K562 (cell line): ENCODE data around the gene HIPK1. TPM values are rescaled to one million over a fixed set of nuclear protein-coding genes. Genes with fewer than 3 reads are reported as not detected.

Source experiments
- DNMT1 ChIP-seq: fragments of 450-650 bp; IDR thresholded peaks from 2 replicates; pipeline ENCODE4 v1.6.1; 2016; ENCODE audit warnings: antibody characterized with exemption, mild to moderate bottlenecking
- GABPB1 ChIP-seq: sonication (generic); formaldehyde crosslinking; IDR thresholded peaks from 2 replicates; pipeline ENCODE4 v1.8.0; 2022; ENCODE audit warnings: mild to moderate bottlenecking, missing genetic modification reagents
- HDAC6 ChIP-seq: IDR thresholded peaks from 2 replicates; pipeline ENCODE4 v1.6.1; 2012; ENCODE audit warnings: low read depth, mild to moderate bottlenecking, control low read depth, inconsistent platforms, low read length, moderate library complexity
- LARP7 ChIP-seq: fragments of 450-650 bp; IDR thresholded peaks from 2 replicates; pipeline ENCODE4 v1.6.1; 2016
- MYBL2 ChIP-seq, 2 experiments: fragments of 450-650 bp in 1 of 2; sonication (generic) in 1 of 2; formaldehyde crosslinking in 1 of 2; IDR thresholded peaks; 2 replicates each; pipeline versions ENCODE4 v1.6.1 to v1.8.1; 2017 to 2022; ENCODE audit warnings: borderline replicate concordance in 1 of 2, inconsistent platforms in 1 of 2, low read depth in 1 of 2, mild to moderate bottlenecking in 1 of 2, missing genetic modification reagents in 1 of 2, moderate library complexity in 1 of 2
- NONO ChIP-seq, 2 experiments: fragments of 200-400 bp in 1 of 2; fragments of 450-650 bp in 1 of 2; formaldehyde crosslinking in 1 of 2; IDR thresholded peaks; 2 replicates each; pipeline ENCODE4 v1.6.1; 2017; ENCODE audit warnings: low read depth in 2 of 2, mild to moderate bottlenecking in 2 of 2, moderate library complexity in 2 of 2, low read length in 1 of 2
- PHB2 ChIP-seq: fragments of 450-650 bp; IDR thresholded peaks from 2 replicates; pipeline ENCODE4 v1.6.1; 2017; ENCODE audit warnings: low read depth
- POLR3G ChIP-seq: IDR thresholded peaks from 2 replicates; pipeline ENCODE4 v1.6.1; 2011; ENCODE audit not compliant: insufficient read length, insufficient replicate concordance; ENCODE audit errors: extremely low read depth
- RBFOX2 ChIP-seq: fragments of 200-400 bp; formaldehyde crosslinking; IDR thresholded peaks from 2 replicates; pipeline ENCODE4 v1.6.1; 2017; ENCODE audit warnings: low read depth, mild to moderate bottlenecking, low read length, moderate library complexity
- SRSF1 ChIP-seq: fragments of 200-400 bp; formaldehyde crosslinking; IDR thresholded peaks from 2 replicates; pipeline ENCODE4 v1.6.1; 2017; ENCODE audit warnings: mild to moderate bottlenecking, low read depth, low read length, moderate library complexity
- TAF1 ChIP-seq: IDR thresholded peaks from 2 replicates; pipeline ENCODE4 v1.6.1; 2011; ENCODE audit warnings: mild to moderate bottlenecking, low read length, moderate library complexity; ENCODE audit not compliant: insufficient read depth, control insufficient read depth, severe bottlenecking; ENCODE audit errors: extremely low read depth
- TAF7 ChIP-seq: fragments of 450-650 bp; IDR thresholded peaks from 2 replicates; pipeline ENCODE4 v1.6.1; 2016; ENCODE audit warnings: missing genetic modification characterization, missing compliant biosample characterization
- TOE1 ChIP-seq, 2 experiments: fragments of 450-650 bp in 1 of 2; sonication (generic) in 1 of 2; formaldehyde crosslinking in 1 of 2; IDR thresholded peaks; 2 replicates each; pipeline versions ENCODE4 v1.7.1 to v1.8.0; 2016 to 2022; ENCODE audit warnings: borderline replicate concordance in 2 of 2, mild to moderate bottlenecking in 2 of 2, antibody characterized with exemption in 1 of 2, inconsistent platforms in 1 of 2, low read depth in 1 of 2, missing genetic modification reagents in 1 of 2, moderate library complexity in 1 of 2
- WHSC1 ChIP-seq: IDR thresholded peaks from one replicate; pipeline ENCODE4 v1.6.1; 2012; ENCODE audit warnings: low read length, control low read depth, inconsistent platforms
- ZNF232 ChIP-seq: sonication (generic); formaldehyde crosslinking; IDR thresholded peaks from 2 replicates; pipeline ENCODE4 v1.8.0; 2022; ENCODE audit warnings: mild to moderate bottlenecking, missing genetic modification reagents
- ZNF324 ChIP-seq: fragments of 250-450 bp; sonication (Bioruptor Pico); IDR thresholded peaks from 2 replicates; pipeline ENCODE4 v1.4.0; 2020; ENCODE audit warnings: mild to moderate bottlenecking
- ZNF717 ChIP-seq: fragments of 250-450 bp; sonication (Bioruptor Pico); IDR thresholded peaks from 2 replicates; pipeline ENCODE4 v1.5.0; 2021
- polyA plus RNA-seq, 8 experiments: library from polyadenylated mRNA; depleted of rRNA in 4 of 8; stranded (reverse) in 5 of 8; unstranded in 3 of 8; fragments of >200 nt; fragmentation: Nextera tagmentation in 2 of 8; fragmentation: Illumina TruSeq in 1 of 8; extraction: Ambion mirVana in 2 of 8; extraction: Trizol in 1 of 8; gene quantifications; 2 replicates each; pipeline versions ENCODE4 v1.2.1 to v1.2.3, GENCODE V29; 2011 to 2014; ENCODE audit warnings: inconsistent platforms in 1 of 8, missing spikeins in 1 of 8
- total RNA-seq, 7 experiments: library from RNA; depleted of rRNA in 6 of 7; stranded (reverse); fragments of >200 nt in 6 of 7; fragmentation: Illumina TruSeq in 2 of 7; extraction: Trizol in 2 of 7; gene quantifications; 2 replicates each; pipeline versions ENCODE4 v1.2.1 to v1.2.3, GENCODE V29; 2011 to 2021; ENCODE audit warnings: low replicate concordance in 1 of 7
- TF ChIP-seq, protein P1 (sequence below): fragments of 250-450 bp; sonication (Bioruptor Pico); IDR thresholded peaks from 2 replicates; pipeline ENCODE4 v1.4.0; 2020; ENCODE audit warnings: mild to moderate bottlenecking, moderate library complexity
- TF ChIP-seq, protein P2 (sequence below): sonication (generic); formaldehyde crosslinking; IDR thresholded peaks from 2 replicates; pipeline ENCODE4 v1.8.1; 2023; ENCODE audit warnings: mild to moderate bottlenecking, missing genetic modification reagents, moderate library complexity
- TF ChIP-seq, protein P3 (sequence below): fragments of 450-650 bp; IDR thresholded peaks from 2 replicates; pipeline ENCODE4 v1.6.1; 2016; ENCODE audit warnings: antibody characterized with exemption
- TF ChIP-seq, protein P4 (sequence below): fragments of 450-650 bp; IDR thresholded peaks from 2 replicates; pipeline ENCODE4 v1.6.1; 2017; ENCODE audit warnings: mild to moderate bottlenecking, moderate library complexity

Gene HIPK1
- total and polyA plus RNA-seq, 9 of the 15 experiments (the other 6 are each of a cell fraction or from before 2014, with no cell fraction given), result 10.0 to 57.9 (median 29.6) TPM

DNA sequence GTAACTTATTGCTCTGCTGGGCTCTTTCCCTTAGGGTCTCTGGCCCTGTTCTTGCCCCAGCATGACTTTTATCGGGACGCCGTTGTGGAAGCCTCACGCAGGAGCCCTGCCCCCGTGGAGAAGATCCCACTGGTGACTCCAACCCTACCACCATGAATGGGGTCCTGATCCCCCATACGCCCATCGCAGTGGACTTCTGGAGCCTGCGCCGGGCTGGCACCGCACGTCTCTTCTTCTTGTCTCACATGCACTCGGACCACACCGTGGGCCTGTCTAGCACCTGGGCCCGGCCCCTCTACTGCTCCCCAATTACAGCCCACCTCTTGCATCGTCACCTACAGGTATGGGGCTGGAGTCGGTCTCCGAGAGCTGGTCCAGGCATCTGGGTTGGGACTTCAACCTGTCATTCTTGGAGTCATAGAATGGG is 23.7 kb upstream of the HIPK1 start (continued):
- TF ChIP-seq, protein P1, sequence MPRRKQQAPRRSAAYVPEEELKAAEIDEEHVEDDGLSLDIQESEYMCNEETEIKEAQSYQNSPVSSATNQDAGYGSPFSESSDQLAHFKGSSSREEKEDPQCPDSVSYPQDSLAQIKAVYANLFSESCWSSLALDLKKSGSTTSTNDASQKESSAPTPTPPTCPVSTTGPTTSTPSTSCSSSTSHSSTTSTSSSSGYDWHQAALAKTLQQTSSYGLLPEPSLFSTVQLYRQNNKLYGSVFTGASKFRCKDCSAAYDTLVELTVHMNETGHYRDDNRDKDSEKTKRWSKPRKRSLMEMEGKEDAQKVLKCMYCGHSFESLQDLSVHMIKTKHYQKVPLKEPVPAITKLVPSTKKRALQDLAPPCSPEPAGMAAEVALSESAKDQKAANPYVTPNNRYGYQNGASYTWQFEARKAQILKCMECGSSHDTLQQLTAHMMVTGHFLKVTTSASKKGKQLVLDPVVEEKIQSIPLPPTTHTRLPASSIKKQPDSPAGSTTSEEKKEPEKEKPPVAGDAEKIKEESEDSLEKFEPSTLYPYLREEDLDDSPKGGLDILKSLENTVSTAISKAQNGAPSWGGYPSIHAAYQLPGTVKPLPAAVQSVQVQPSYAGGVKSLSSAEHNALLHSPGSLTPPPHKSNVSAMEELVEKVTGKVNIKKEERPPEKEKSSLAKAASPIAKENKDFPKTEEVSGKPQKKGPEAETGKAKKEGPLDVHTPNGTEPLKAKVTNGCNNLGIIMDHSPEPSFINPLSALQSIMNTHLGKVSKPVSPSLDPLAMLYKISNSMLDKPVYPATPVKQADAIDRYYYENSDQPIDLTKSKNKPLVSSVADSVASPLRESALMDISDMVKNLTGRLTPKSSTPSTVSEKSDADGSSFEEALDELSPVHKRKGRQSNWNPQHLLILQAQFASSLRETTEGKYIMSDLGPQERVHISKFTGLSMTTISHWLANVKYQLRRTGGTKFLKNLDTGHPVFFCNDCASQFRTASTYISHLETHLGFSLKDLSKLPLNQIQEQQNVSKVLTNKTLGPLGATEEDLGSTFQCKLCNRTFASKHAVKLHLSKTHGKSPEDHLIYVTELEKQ (CRISPR knock-in tag), result no peak
- TF ChIP-seq SRSF1 (no peak), LARP7 (no peak), ZNF324 (CRISPR knock-in tag) (no peak), NONO (IDR thresholded peaks at IDR 0.05; ENCODE audit: low read depth in 2 of 2, low read length in 1 of 2) (no peak), POLR3G (no peak), TOE1 (IDR thresholded peaks at IDR 0.05; ENCODE audit: borderline replicate concordance) (0 out of 2 replicates have a peak, but pooled peaks have one; percentile 17), TOE1 (CRISPR knock-in tag; IDR thresholded peaks at IDR 0.05; ENCODE audit: borderline replicate concordance, low read depth) (no peak), HDAC6 (no peak), GABPB1 (CRISPR knock-in tag) (no peak), TAF7 (tag) (peak; percentile 59; the same call in 1 of the 2 replicates), WHSC1 (no peak), DNMT1 (0 out of 2 replicates have a peak, but pooled peaks have one; percentile 60), RBFOX2 (no peak; the same call in 1 of the 2 replicates), MYBL2 (IDR thresholded peaks at IDR 0.05; ENCODE audit: low read depth) (no peak), MYBL2 (CRISPR knock-in tag; IDR thresholded peaks at IDR 0.05; ENCODE audit: borderline replicate concordance) (no peak), ZNF232 (peak; percentile 59; the same call in 1 of the 2 replicates), TAF1 (no peak), ZNF717 (CRISPR knock-in tag) (no peak), PHB2 (no peak)
- TF ChIP-seq, protein P2, sequence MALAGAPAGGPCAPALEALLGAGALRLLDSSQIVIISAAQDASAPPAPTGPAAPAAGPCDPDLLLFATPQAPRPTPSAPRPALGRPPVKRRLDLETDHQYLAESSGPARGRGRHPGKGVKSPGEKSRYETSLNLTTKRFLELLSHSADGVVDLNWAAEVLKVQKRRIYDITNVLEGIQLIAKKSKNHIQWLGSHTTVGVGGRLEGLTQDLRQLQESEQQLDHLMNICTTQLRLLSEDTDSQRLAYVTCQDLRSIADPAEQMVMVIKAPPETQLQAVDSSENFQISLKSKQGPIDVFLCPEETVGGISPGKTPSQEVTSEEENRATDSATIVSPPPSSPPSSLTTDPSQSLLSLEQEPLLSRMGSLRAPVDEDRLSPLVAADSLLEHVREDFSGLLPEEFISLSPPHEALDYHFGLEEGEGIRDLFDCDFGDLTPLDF, result 0 out of 2 replicates have a peak, but pooled peaks have one; percentile 11
- TF ChIP-seq, protein P3, sequence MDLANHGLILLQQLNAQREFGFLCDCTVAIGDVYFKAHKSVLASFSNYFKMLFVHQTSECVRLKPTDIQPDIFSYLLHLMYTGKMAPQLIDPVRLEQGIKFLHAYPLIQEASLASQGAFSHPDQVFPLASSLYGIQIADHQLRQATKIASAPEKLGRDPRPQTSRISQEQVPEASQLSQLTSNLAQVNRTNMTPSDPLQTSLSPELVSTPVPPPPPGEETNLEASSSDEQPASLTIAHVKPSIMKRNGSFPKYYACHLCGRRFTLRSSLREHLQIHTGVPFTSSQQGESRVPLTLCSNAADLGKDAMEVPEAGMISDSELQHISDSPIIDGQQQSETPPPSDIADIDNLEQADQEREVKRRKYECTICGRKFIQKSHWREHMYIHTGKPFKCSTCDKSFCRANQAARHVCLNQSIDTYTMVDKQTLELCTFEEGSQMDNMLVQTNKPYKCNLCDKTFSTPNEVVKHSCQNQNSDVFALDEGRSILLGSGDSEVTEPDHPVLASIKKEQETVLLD, result no peak; the same call in 1 of the 2 replicates
- TF ChIP-seq, protein P4, sequence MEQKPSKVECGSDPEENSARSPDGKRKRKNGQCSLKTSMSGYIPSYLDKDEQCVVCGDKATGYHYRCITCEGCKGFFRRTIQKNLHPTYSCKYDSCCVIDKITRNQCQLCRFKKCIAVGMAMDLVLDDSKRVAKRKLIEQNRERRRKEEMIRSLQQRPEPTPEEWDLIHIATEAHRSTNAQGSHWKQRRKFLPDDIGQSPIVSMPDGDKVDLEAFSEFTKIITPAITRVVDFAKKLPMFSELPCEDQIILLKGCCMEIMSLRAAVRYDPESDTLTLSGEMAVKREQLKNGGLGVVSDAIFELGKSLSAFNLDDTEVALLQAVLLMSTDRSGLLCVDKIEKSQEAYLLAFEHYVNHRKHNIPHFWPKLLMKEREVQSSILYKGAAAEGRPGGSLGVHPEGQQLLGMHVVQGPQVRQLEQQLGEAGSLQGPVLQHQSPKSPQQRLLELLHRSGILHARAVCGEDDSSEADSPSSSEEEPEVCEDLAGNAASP, result no peak
